Measurements from ENCODE around the gene ALOX5.

DNA sequence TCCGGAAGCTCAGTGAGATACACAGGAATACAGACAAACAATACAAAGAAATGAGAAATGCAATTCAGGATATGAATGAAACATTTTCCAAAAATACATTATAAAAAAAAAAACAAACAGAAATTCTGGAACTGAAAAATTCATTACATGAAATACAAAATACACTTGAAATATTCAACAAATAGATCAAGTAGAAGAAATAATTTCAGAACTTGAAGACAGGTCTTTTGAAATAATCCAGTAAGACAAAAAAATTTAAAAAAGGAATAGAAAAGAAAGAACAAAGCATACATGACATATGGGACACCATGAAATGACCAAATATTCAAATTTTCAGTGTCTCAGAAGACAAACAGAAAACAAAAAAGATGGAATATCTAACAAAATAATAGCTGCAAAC is 102.5 kb downstream of the ALOX5 start:
- TF ChIP-seq, protein P1, sequence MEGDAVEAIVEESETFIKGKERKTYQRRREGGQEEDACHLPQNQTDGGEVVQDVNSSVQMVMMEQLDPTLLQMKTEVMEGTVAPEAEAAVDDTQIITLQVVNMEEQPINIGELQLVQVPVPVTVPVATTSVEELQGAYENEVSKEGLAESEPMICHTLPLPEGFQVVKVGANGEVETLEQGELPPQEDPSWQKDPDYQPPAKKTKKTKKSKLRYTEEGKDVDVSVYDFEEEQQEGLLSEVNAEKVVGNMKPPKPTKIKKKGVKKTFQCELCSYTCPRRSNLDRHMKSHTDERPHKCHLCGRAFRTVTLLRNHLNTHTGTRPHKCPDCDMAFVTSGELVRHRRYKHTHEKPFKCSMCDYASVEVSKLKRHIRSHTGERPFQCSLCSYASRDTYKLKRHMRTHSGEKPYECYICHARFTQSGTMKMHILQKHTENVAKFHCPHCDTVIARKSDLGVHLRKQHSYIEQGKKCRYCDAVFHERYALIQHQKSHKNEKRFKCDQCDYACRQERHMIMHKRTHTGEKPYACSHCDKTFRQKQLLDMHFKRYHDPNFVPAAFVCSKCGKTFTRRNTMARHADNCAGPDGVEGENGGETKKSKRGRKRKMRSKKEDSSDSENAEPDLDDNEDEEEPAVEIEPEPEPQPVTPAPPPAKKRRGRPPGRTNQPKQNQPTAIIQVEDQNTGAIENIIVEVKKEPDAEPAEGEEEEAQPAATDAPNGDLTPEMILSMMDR (conservative IDR thresholded peaks at IDR 0.05; ENCODE audit: low read depth, low read length), result no peak
- TF ChIP-seq EZH2 (IDR thresholded peaks at IDR 0.05; ENCODE audit: low read length, unreplicated experiment), result no peak
- TF ChIP-seq EZH2phosphoT487 (IDR thresholded peaks at IDR 0.05; ENCODE audit: borderline replicate concordance, low read length), result no peak
